IgD-negative memory B cell (primary cell): ENCODE data around the gene BCL7B. TPM values are rescaled to one million over a fixed set of nuclear protein-coding genes. Genes with fewer than 3 reads are reported as not detected.
"Not testable (repeated sequence)": the region's sequence is repeated elsewhere in the genome, so short reads cannot be mapped to it uniquely, and the experiment has no call there.

Experiments used
- H3K27ac Mint-ChIP-seq, 3 donors: one replicate each; pipeline ENCODE4 v1.8.0; 2020 to 2022; ENCODE audit warnings: mild to moderate bottlenecking in 3 of 3, mixed read lengths in 3 of 3, moderate library complexity in 1 of 3
- H3K27me3 Mint-ChIP-seq: one replicate; pipeline ENCODE4 v1.8.0; 2021; ENCODE audit warnings: mixed read lengths
- H3K36me3 Mint-ChIP-seq: one replicate; pipeline ENCODE4 v1.8.0; 2020; ENCODE audit warnings: mild to moderate bottlenecking, mixed read lengths
- H3K4me1 Mint-ChIP-seq, 3 donors: one replicate each; pipeline ENCODE4 v1.8.0; 2020 to 2022; ENCODE audit warnings: mixed read lengths in 3 of 3, mild to moderate bottlenecking in 1 of 3
- H3K4me3 Mint-ChIP-seq, 4 donors: one replicate each; pipeline ENCODE4 v1.8.0; 2020 to 2022; ENCODE audit warnings: mild to moderate bottlenecking in 4 of 4, mixed read lengths in 4 of 4, moderate library complexity in 3 of 4
- H3K9me3 Mint-ChIP-seq, 3 donors: one replicate each; pipeline ENCODE4 v1.8.0; 2020 to 2021; ENCODE audit warnings: mixed read lengths in 3 of 3, mild to moderate bottlenecking in 1 of 3
- polyA plus RNA-seq: library from polyadenylated mRNA; unstranded; fragments of 300-500 nt; fragmentation: Illumina TruSeq; gene quantifications from one replicate; pipeline ENCODE4 v1.2.3, GENCODE V29; 2021

The BCL7B gene
- polyA plus RNA-seq, 1 donor from 2014 or later = 78.5 TPM

- no peak overlapping the region for H3K4me3 Mint-ChIP-seq
- H3K9me3 Mint-ChIP-seq = no peaks in the 10 kb centered on the region
- H3K36me3 Mint-ChIP-seq = peaks cover 2% of the 10 kb centered on the region
- H3K27ac Mint-ChIP-seq = no peak overlapping the region
- no peaks in the 10 kb centered on the region for H3K27me3 Mint-ChIP-seq
- peaks cover 3 to 8% (median 6%) of the 10 kb centered on the region in 3 donors for H3K4me1 Mint-ChIP-seq
Measured at GRCh38 chr7:73532224-73532623, 25.3 kb downstream of the BCL7B start.

GRCh38 chr7:73530800-73531199, 26.7 kb downstream of the BCL7B start:
- Mint-ChIP-seq H3K27me3 (no peaks in the 10 kb centered on the region), H3K4me1 (peaks cover 6 to 15% (median 12%) of the 10 kb centered on the region in 3 donors), H3K9me3 (no peaks in the 10 kb centered on the region), H3K27ac (peak overlapping the region in 1 of 3 donors; percentile 26), H3K4me3 (no peak overlapping the region), H3K36me3 (no peaks in the 10 kb centered on the region)

- Mint-ChIP-seq H3K4me3 (peak overlapping the region in 3 of 4 donors; percentile 69 to 81 (median 77)), H3K36me3 (no peaks in the 10 kb centered on the region), H3K4me1 (peaks cover 22 to 31% (median 26%) of the 10 kb centered on the region in 3 donors), H3K9me3 (no peaks in the 10 kb centered on the region), H3K27me3 (no peaks in the 10 kb centered on the region), H3K27ac (peak overlapping the region; percentile 61 to 82 (median 76))
Measured at GRCh38 chr7:73526896-73527821, 30.3 kb downstream of the BCL7B start.

- H3K9me3 Mint-ChIP-seq, H3K27me3 Mint-ChIP-seq, H3K36me3 Mint-ChIP-seq, H3K27ac Mint-ChIP-seq, H3K4me3 Mint-ChIP-seq: not testable (repeated sequence)
- H3K4me1 Mint-ChIP-seq = peaks cover 24 to 34% (median 27%) of the 10 kb centered on the region in 3 donors
Measured at GRCh38 chr7:73526158-73526494, 31.4 kb downstream of the BCL7B start.

- Mint-ChIP-seq H3K9me3 (no peaks in the 10 kb centered on the region), H3K4me3 (peak within 1 kb of the TSS; percentile 94 to 100 (median 98)), H3K4me1 (peaks cover 49 to 55% (median 53%) of the 10 kb centered on the region in 3 donors), H3K27me3 (no peaks in the 10 kb centered on the region), H3K27ac (peak within 1 kb of the TSS; percentile 96 to 99 (median 96)), H3K36me3 (no peaks in the 10 kb centered on the region)
Measured at GRCh38 chr7:73522105-73522872, 35.2 kb downstream of the BCL7B start, which contains the start of gene BAZ1B. TSS of gene BAZ1B (minus strand) at chr7:73522293. CDS start at chr7:73521933, 360 bp downstream.

GRCh38 chr7:73521636-73522104, 35.8 kb downstream of the BCL7B start:
- Mint-ChIP-seq H3K27ac (peak overlapping the region in 2 of 3 donors; percentile 94 to 96), H3K27me3 (no peaks in the 10 kb centered on the region)

GRCh38 chr7:73520673-73521635, 36.5 kb downstream of the BCL7B start:
- H3K4me3 Mint-ChIP-seq = peak overlapping the region; percentile 90 to 97 (median 95)
- H3K4me1 Mint-ChIP-seq = peaks cover 45 to 49% (median 48%) of the 10 kb centered on the region in 3 donors
- peak overlapping the region; percentile 88 to 96 (median 93) for H3K27ac Mint-ChIP-seq
- H3K36me3 Mint-ChIP-seq = no peaks in the 10 kb centered on the region
- no peaks in the 10 kb centered on the region for H3K27me3 Mint-ChIP-seq
- H3K9me3 Mint-ChIP-seq = no peaks in the 10 kb centered on the region

More at GRCh38 chr7:73521636-73522104, 35.8 kb downstream of the BCL7B start:
- H3K4me3 Mint-ChIP-seq = peak overlapping the region; percentile 66 to 99 (median 94)
- H3K36me3 Mint-ChIP-seq = no peaks in the 10 kb centered on the region
- H3K9me3 Mint-ChIP-seq = no peaks in the 10 kb centered on the region
- peaks cover 45 to 49% (median 49%) of the 10 kb centered on the region in 3 donors for H3K4me1 Mint-ChIP-seq

GRCh38 chr7:73519867-73520672, 37.4 kb downstream of the BCL7B start:
- H3K27me3 Mint-ChIP-seq = no peaks in the 10 kb centered on the region
- H3K4me1 Mint-ChIP-seq = peaks cover 40 to 44% (median 43%) of the 10 kb centered on the region in 3 donors
- no peaks in the 10 kb centered on the region for H3K9me3 Mint-ChIP-seq
- peak overlapping the region; percentile 88 to 96 (median 93) for H3K27ac Mint-ChIP-seq
- H3K4me3 Mint-ChIP-seq = peak overlapping the region; percentile 90 to 97 (median 95)
- H3K36me3 Mint-ChIP-seq = peaks cover 1% of the 10 kb centered on the region

GRCh38 chr7:73518470-73518869, 39.0 kb downstream of the BCL7B start:
- Mint-ChIP-seq H3K4me1 (peaks cover 35 to 41% (median 41%) of the 10 kb centered on the region in 3 donors), H3K36me3 (peaks cover 3% of the 10 kb centered on the region), H3K9me3 (no peaks in the 10 kb centered on the region), H3K27ac (no peak overlapping the region), H3K4me3 (peak overlapping the region in 2 of 4 donors; percentile 15 to 54), H3K27me3 (no peaks in the 10 kb centered on the region)

- Mint-ChIP-seq H3K27ac (peak overlapping the region in 2 of 3 donors; percentile 40 to 51), H3K36me3 (peaks cover 3% of the 10 kb centered on the region), H3K27me3 (no peaks in the 10 kb centered on the region), H3K4me1 (peaks cover 33 to 44% (median 44%) of the 10 kb centered on the region in 3 donors), H3K9me3 (no peaks in the 10 kb centered on the region), H3K4me3 (peak overlapping the region in 1 of 4 donors; percentile 27)
Measured at GRCh38 chr7:73517241-73517995, 40.1 kb downstream of the BCL7B start.

GRCh38 chr7:73515178-73515577, 42.3 kb downstream of the BCL7B start:
- Mint-ChIP-seq H3K36me3 (peaks cover 6% of the 10 kb centered on the region), H3K4me1 (peaks cover 22 to 38% (median 35%) of the 10 kb centered on the region in 3 donors), H3K9me3 (no peaks in the 10 kb centered on the region), H3K27me3 (no peaks in the 10 kb centered on the region), H3K27ac (peak overlapping the region in 2 of 3 donors; percentile 67 to 70), H3K4me3 (no peak overlapping the region)

GRCh38 chr7:73512018-73512780, 45.3 kb downstream of the BCL7B start:
- Mint-ChIP-seq H3K4me1 (peaks cover 4 to 16% (median 15%) of the 10 kb centered on the region in 3 donors), H3K27ac (no peak overlapping the region), H3K36me3 (peaks cover 6% of the 10 kb centered on the region), H3K9me3 (no peaks in the 10 kb centered on the region), H3K4me3 (no peak overlapping the region), H3K27me3 (no peaks in the 10 kb centered on the region)
